Measurements from ENCODE around the gene KLHDC10.
"Not testable (repeated sequence)": the region's sequence is repeated elsewhere in the genome, so short reads cannot be mapped to it uniquely, and the experiment has no call there.

KLHDC10 gene

DNA sequence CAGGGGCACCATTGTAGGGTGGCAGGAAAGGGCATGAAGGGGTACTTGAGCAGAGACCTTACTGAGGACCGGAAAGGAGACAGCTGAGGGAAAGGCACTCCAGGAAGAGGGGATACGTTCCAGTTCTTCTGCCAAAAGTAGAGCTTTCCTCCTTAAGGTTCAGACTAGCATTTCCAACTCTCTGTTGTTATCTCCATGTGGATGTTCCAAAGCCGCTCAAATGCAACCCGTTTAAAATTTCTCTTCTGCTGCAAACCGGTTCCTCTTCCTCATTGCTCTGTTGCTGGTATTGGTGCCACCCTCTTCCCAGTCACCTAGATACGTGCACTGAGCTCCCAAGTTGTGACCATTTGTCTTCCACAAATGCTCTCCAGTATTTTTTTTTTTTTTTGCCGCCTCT, 87.4 kb downstream of the KLHDC10 start:
- DNase-seq = no peak

DNA sequence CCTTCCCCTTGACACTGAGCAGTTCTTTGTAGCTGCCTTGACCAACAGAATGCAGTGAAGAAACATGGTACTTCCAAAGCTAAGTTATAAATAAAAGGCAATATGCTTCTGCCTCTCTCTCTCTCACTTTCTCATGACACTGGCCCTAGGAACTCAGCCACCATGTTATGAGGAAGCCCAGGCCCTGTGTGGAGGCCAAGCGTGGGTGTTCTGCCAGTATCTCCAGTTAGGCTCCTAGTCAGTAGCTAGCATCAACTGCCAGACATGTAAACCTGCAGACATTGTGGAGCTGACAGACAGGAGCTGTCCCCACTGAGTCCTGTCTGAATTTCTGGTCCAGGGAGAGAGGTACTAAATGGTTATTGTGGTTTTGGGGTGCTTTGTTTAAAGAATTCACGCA, 89.7 kb downstream of the KLHDC10 start:
- DNase-seq = no peak

GRCh38 chr7:130160455-130160854, 90.1 kb downstream of the KLHDC10 start:
- no peak for DNase-seq

- no peak for DNase-seq
These were observed 91.9 kb downstream of the KLHDC10 start for GRCh38 chr7:130162196-130162595.

GRCh38 chr7:130174237-130174959, 104.1 kb downstream of the KLHDC10 start:
- DNase-seq = no peak

DNA sequence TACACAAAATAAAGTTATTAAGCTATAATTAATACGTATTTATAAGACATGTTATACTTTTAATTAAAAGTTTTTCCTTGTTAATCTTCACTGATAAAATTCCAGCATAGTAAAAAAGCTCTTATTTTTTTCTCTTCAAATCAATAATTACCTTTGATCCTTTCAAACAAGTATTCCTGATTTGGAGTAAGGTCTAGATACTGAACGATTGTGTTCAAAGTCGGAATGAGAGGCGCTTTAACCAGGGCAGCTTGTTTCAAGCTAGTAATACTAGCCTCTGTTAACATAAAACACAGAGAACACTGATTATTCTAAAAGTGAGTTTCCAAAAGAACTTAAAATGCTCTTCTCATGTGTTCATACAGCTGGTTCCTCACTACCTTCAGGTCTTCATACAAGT, 107.9 kb downstream of the KLHDC10 start:
- no peak for DNase-seq

- DNase-seq = no peak
These were observed 109.3 kb downstream of the KLHDC10 start for GRCh38 chr7:130179631-130180030.

GRCh38 chr7:130180571-130181262, 110.4 kb downstream of the KLHDC10 start:
- no peak for DNase-seq

GRCh38 chr7:130181263-130181605, 110.9 kb downstream of the KLHDC10 start:
- no peak for DNase-seq

DNA sequence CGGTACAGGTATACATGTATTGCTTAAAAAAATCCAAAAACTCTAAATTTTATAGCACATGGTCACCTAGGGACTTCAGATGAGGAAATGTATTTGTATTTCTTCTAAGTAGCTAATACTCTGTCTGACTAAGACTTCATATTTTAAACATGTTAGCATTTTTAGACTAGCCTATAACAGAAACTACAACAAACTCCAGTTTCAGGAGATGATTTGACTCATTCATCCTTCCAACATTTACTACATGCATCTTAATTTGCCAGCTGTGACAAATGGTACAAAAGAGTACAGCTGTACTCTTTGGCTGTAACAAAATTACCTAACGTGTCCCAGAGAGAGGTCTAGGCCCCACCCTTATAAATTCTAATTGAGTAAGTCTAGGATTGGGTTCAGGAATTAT, 112.7 kb downstream of the KLHDC10 start:
- no peak for DNase-seq

DNA sequence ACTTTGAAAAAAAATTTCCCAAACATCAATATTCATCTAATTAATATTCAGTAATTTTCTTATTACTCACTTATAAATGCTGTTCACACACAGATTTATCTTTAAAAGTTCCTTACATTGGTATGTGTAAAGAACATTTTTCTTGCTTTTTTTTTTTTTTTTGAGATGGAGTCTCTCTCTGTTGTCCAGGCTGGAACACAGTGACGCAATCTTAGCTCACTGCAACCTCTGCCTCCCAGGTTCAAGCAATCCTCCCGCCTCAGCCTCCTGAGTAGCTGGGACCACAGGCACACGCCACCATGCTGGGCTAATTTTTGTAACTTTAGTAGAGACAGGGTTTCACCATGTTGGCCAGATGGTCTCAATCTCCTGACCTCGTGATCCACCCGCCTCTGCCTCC, 114.0 kb downstream of the KLHDC10 start:
- not testable (repeated sequence) for DNase-seq

Data from T1000 (cell line).